GM19463 (cell line): Measurements from ENCODE around the gene ICAM4.
"Not testable (repeated sequence)": the region's sequence is repeated elsewhere in the genome, so short reads cannot be mapped to it uniquely, and the experiment has no call there.

Experiments
- ATAC-seq: cut with Tn5 transposase; IDR thresholded peaks from one replicate; pipeline ENCODE4 v1.9.1; 2021; ENCODE audit warnings: mild to moderate bottlenecking, moderate library complexity; ENCODE audit not compliant: unreplicated experiment

Gene ICAM4

GRCh38 chr19:10336725-10337124, 50.0 kb downstream of the ICAM4 start:
- not testable (repeated sequence) for ATAC-seq
